Hematopoietic multipotent progenitor cell (in vitro differentiated cells): Measurements from ENCODE around the gene LEMD3. TPM values are rescaled to one million over a fixed set of nuclear protein-coding genes. Genes with fewer than 3 reads are reported as not detected.

Experiments used
- DNase-seq, 3 donors: peaks; one replicate each; pipeline ENCODE4 v3.0.0-alpha.2; 2011 to 2015; ENCODE audit warnings: low read depth in 2 of 3, low spot score in 2 of 3
- total RNA-seq: library from RNA; depleted of rRNA; stranded (reverse); fragments of >200 nt; gene quantifications from one replicate; pipeline ENCODE4 v1.2.3, GENCODE V29; 2012

Gene LEMD3
- total RNA-seq, result 49.3 TPM

DNA sequence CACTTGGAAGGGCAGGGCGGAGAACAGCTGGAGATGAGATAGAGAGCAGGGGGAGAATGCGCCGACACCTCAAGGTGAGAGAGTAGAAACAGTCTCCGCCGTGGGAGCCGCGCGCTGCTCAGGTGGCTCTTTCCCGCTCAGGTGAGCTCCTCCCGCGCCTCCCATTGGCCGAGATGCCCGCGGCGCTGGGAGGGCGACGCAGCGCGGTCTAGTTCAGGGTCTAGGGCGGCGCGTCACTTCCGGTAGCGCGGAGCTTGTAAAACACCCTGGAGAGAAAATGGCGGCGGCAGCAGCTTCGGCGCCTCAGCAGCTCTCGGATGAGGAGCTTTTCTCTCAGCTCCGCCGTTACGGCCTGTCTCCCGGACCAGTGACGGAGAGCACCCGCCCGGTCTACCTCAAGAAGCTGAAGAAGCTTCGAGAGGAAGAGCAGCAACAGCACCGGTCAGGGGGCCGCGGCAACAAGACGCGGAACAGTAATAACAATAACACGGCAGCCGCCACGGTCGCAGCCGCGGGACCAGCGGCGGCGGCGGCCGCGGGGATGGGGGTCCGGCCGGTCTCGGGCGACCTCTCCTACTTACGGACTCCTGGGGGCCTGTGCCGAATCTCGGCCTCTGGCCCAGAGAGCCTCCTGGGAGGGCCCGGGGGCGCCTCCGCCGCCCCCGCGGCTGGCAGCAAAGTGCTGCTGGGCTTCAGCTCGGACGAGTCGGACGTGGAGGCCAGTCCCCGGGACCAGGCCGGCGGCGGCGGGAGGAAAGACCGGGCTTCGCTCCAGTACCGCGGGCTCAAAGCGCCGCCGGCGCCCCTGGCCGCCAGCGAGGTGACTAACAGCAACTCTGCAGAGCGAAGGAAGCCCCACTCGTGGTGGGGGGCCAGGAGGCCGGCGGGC lies at the start of gene LEMD3:
Gene LEMD3, plus strand, starts transcription at position 264 of the 889 bp plus-strand sequence. Its CDS starts 14 bp downstream, at position 278.
- DNase-seq, result peak; percentile 92 to 96 (median 95)

- DNase-seq, result peak in 2 of 3 donors; percentile 50 to 63
Measured at GRCh38 chr12:65121049-65121955, 48.1 kb upstream of the LEMD3 start, which contains the start of gene WIF1. Gene WIF1 (minus strand): TSS chr12:65121305. CDS start chr12:65121191, 114 bp downstream.

DNA sequence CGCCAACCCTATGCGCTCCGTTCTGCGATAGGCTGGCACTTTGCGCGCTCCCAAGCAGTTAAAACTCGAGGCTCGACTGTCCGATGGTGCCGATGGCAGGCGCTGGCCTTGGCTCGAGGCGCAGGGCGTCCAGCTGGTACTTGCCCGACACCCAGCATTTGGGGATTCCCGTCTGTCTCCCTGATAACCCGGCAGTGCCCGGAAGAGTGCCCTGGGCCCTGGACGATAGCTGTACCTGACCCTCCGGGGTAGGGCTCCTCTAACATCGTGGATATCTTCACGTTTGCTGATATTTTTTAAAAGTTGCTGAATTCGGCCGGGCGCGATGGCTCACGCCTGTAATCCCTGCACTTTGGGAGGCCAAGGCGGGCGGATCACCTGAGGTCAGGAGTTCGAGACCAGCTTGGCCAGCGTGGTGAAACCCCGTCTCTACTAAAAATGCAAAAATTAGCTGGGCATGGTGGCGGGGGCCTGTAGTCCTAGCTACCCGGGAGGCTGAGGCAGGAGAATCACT lies 47.4 kb upstream of the LEMD3 start:
- no peak for DNase-seq

GRCh38 chr12:65122703-65123102 lies 46.7 kb upstream of the LEMD3 start:
- DNase-seq, result no peak

GRCh38 chr12:65123435-65124063 lies 45.8 kb upstream of the LEMD3 start:
- peak in 2 of 3 donors; percentile 74 to 92 for DNase-seq

- peak in 1 of 3 donors; percentile 57 for DNase-seq
Measured at GRCh38 chr12:65125247-65125646, 44.1 kb upstream of the LEMD3 start.

DNA sequence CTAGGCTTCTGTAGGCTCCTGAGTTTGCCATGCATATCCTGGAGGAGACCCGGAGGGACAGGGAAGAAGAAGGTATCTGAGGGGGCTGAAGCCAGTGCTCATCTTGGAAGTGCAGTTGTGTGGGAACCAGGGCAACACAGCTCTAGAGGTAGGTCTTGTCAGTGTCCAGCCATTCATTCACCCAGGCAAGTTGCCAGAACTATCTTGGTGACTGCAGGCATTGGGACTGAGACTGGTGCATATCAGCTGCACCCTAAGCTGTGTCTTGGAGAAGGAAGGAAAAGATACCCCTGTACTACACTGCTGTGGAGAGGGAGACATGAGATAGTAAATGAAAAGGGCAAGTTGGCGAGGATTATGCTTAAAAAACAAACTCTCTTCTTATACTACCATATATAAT lies 43.4 kb upstream of the LEMD3 start:
- no peak for DNase-seq

- no peak for DNase-seq
Measured at GRCh38 chr12:65126482-65126881, 42.9 kb upstream of the LEMD3 start.

DNA sequence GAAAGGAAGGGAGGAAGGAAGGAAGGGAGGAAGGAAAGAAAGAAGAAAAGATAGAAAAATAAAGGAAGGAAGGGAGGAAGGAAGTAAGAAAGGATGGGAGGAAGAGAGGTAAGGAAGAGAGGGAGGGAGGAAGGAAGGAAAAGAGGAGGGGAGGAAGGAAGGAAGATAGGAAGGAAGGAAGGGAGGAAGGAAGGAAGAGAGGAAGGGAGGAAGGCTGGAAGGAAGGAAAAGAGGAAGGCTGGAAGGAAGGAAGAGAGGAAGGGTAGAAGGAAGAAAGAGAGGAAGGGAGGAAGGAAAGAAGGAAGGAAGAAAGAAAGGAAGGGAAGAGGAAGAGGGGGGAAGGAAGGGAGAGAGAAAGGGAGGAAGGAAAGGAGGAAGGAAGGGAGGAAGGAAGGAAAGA lies 35.5 kb upstream of the LEMD3 start:
- DNase-seq, result no peak

GRCh38 chr12:65139389-65139788 lies 30.0 kb upstream of the LEMD3 start:
- no peak for DNase-seq

DNA sequence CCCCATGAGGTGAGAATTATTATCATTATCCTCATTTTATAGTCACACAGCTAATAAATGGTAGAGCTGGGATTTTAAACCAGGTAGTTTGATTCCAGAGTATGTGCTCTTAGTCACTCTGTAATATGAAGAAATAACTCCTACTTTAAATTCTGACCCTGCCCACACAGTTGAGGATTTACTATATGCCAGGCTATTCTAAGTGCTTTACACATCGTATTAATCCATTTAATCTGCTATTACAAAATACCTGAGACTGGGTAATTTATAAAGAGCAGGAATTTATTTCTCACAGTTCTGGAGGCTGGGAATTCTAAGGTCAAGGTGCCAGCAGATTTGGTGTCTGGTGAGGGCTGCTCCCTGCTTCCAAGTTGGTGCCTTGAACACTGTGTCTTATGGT lies 28.6 kb upstream of the LEMD3 start:
- no peak for DNase-seq

DNA sequence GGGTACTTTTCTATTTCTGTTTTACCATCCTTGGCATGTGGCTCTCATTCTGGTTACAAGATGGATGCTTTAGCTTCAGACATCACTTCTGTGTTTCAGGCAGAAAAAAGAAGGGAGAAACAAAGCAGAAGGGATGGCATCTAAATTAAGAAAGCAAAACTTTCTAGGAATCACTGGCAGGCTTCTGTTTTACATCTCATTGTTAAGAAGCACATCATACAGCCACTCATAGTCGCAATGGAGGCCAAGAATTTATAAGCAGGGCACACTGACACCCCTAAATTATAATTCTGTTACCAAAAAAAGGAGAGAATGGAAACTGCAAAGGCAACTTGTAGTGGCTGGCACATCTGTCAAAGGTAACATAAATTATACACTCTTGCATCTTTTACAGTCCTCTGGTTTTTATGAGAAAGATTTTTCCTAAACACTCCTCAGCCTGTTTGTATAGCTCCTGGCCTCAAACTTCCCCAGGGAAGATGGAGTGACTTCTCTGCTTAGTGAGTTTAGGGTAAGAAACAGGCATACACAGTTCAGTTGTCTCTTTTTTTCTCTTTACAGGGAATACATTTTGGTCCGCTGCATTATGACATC lies 22.0 kb upstream of the LEMD3 start:
- DNase-seq, result no peak

- DNase-seq, result no peak
Measured at GRCh38 chr12:65152012-65152411, 17.4 kb upstream of the LEMD3 start.

DNA sequence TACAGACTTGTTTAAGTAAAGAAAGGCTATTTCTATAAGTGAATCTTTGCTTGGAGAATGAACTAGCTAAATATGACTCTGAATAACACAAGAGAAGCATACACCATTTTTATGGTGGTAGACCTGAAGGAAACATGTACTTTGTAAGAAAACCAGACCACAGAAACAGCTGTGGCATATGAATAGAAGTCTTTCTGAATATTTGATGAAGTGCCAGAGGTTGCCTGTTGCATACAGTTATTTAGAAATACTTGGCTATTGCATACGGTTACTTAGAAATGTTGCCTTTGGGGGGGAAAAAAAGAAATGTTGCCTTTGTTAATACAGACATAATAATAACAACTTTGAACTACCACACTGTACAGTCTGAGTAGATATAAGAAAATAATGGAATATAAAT lies 16.8 kb upstream of the LEMD3 start:
- no peak for DNase-seq

DNA sequence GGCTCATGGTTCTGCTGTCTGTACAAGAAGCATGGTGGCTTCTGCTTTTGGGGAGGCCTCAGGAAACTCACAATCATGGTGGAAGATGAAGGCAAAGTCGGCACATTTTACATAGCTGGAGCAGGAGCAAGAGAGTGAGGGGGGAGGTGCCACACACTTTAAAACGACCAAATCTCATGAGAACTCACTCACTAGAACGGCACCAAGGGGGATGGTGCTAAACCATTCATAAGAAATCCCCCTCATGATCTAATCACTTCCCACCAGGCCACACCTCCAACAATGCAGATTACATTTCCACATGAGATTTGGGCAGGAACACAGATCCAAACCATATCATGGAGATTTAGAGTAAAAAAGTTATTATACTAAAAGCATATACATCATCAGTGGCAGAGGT lies 13.6 kb upstream of the LEMD3 start:
- DNase-seq, result no peak

DNA sequence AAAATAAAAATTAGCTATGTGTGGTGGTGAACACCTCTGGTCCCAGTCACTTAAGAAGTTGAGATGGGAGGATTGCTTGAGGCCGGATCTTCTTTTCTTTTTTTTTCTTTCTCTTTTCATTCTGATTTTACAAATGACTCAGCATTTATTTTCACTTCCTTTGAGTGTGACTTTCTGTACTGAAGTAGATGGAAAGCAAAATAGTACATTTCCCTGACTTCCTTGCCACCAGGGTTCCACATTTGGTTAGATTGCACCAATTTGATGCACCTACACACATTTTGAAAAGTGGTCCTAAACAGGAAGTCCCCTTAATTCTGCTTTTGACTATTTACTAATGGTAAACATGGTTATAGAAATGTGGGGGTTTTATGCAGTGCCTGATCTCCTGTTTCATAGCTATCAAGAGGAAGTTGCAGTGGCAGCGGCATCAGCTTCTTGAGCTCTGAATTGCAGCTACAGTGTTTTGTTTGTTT lies 13.0 kb upstream of the LEMD3 start:
- DNase-seq, result peak in 2 of 3 donors; percentile 41 to 73

- DNase-seq, result no peak
Measured at GRCh38 chr12:65157091-65157490, 12.3 kb upstream of the LEMD3 start.

DNA sequence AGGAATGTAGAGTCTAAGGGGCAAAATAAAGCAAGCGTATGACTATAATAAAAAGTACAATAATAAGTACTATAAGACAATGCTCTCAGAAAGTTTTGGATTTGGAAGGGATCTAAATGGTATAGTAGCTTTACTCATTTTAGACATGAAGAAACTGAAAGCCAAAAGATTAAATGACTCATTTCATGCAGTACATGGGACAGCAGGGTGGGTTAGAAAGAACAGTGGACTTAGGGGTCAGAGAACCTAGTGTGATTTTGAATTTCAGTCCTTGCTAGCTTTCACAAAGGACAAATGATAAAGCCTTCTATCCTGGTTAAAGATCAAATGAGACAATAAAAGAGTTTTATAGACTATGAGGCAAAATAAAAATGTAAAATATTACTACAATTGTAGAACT lies 6.8 kb upstream of the LEMD3 start:
- no peak for DNase-seq

DNA sequence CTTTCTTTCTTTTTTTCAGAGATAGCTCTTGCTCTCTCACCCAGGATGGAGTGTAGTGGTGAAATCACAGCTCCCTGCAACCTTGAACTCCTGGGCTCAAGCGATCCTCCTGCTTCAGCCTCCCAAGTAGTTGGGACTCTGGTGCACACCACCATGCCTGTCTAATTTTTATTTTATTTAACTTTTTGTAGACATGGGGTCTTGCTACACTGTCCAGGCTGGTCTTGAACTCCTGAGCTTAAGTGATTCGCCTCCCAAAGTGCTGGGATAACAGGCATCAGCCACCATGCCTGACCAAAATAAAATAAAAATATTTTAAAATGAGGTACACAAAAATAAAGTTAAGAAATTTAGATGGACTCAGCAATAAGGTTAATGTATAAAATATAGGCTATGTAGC lies 5.1 kb upstream of the LEMD3 start:
- no peak for DNase-seq

DNA sequence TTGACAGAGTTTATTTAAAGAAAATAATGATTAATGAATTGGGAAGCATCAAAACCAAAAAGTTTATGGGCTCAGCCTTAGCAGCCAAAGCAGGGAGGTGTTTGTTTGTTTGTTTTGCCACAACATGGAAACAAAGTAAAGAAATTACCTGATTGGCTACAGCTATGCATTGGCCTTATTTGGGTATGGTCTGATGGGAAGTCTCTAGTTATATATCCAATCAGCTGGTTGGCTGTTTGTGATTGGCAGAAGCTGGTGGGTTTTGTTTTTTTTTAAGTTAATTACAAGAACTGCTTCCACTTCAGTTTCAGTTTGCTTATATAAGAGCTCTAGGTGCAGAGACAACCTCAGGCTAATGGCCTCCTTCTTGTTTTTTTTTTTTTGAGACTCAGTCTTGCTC lies 4.6 kb upstream of the LEMD3 start:
- no peak for DNase-seq
